ENCODE results near the gene UTP14A. TPM values are rescaled to one million over a fixed set of nuclear protein-coding genes. Genes with fewer than 3 reads are reported as not detected.
A peak's percentile ranks its signal among the peaks of the same experiment; 100 is the strongest.
"Not testable (repeated sequence)": the region's sequence is repeated elsewhere in the genome, so short reads cannot be mapped to it uniquely, and the experiment has no call there.

UTP14A gene
- total RNA-seq (11.4 and 13.1 TPM in 2 replicates), polyA plus RNA-seq (8.7 and 10.5 TPM in 2 replicates)

GRCh38 chrX:129905787-129906580 is at the start of gene UTP14A:
Gene UTP14A (plus strand): TSS chrX:129906164. CDS start chrX:129906211, 47 bp downstream.
- Histone ChIP-seq H3K9me2 (replicated peaks; ENCODE audit: insufficient read depth) (no peaks in the 10 kb centered on the region), H3K27ac (peak within 1 kb of the TSS; percentile 89), H3K9me3 (ENCODE audit: low read depth) (no peaks in the 10 kb centered on the region), H3K79me2 (no peaks in the 10 kb centered on the region), H3K4me2 (peak within 1 kb of the TSS; percentile 76), H3K4me1 (ENCODE audit: insufficient read depth) (no peaks in the 10 kb centered on the region), H2AFZ (peak within 1 kb of the TSS; percentile 85), H4K20me1 (ENCODE audit: insufficient read depth, poor library complexity, severe bottlenecking) (no peaks in the 10 kb centered on the region), H3K4me3 (peak within 1 kb of the TSS; percentile 26), H3K36me3 (replicated peaks; ENCODE audit: insufficient read depth, low read depth) (no peaks in the 10 kb centered on the region), H3K27me3 (no peaks in the 10 kb centered on the region)
- 43% methylated on average over 52 of the region's 53 CpGs for WGBS (ENCODE audit: low lambda C conversion rate, missing lambda C conversion rate)
- TF ChIP-seq EZH2phosphoT487 (IDR thresholded peaks at IDR 0.05; ENCODE audit: low read depth, severe bottlenecking, unreplicated experiment) (no peak), EZH2 (IDR thresholded peaks at IDR 0.05; ENCODE audit: borderline replicate concordance) (no peak), CTCF (IDR thresholded peaks at IDR 0.05; ENCODE audit: poor library complexity) (no peak)
- DNase-seq (ENCODE audit: low spot score), result peak; percentile 89

GRCh38 chrX:129859134-129859533 is 46.8 kb upstream of the UTP14A start:
- not testable (repeated sequence) for H3K9me2 ChIP-seq (replicated peaks; ENCODE audit: insufficient read depth); H2AFZ ChIP-seq; DNase-seq (ENCODE audit: low spot score); H3K27ac ChIP-seq; H3K9me3 ChIP-seq (ENCODE audit: low read depth); H3K4me2 ChIP-seq; H3K4me1 ChIP-seq (ENCODE audit: insufficient read depth); H3K79me2 ChIP-seq; H4K20me1 ChIP-seq (ENCODE audit: insufficient read depth, poor library complexity, severe bottlenecking); H3K4me3 ChIP-seq; H3K36me3 ChIP-seq (replicated peaks; ENCODE audit: insufficient read depth, low read depth); H3K27me3 ChIP-seq
- 73% methylated on average over 6 of the region's 6 CpGs for WGBS (ENCODE audit: low lambda C conversion rate, missing lambda C conversion rate)

- not testable (repeated sequence) for H3K4me2 ChIP-seq; H3K27me3 ChIP-seq; H2AFZ ChIP-seq; H3K4me3 ChIP-seq; H3K9me2 ChIP-seq (replicated peaks; ENCODE audit: insufficient read depth); H3K27ac ChIP-seq; H3K9me3 ChIP-seq (ENCODE audit: low read depth); H3K4me1 ChIP-seq (ENCODE audit: insufficient read depth); H4K20me1 ChIP-seq (ENCODE audit: insufficient read depth, poor library complexity, severe bottlenecking); H3K79me2 ChIP-seq; H3K36me3 ChIP-seq (replicated peaks; ENCODE audit: insufficient read depth, low read depth); DNase-seq (ENCODE audit: low spot score)
- 61% methylated on average over 3 of the region's 3 CpGs for WGBS (ENCODE audit: low lambda C conversion rate, missing lambda C conversion rate)
Observed at GRCh38 chrX:129866321-129866720, 39.6 kb upstream of the UTP14A start.

- WGBS (ENCODE audit: low lambda C conversion rate, missing lambda C conversion rate), result 63% methylated on average over 2 of the region's 2 CpGs
- Histone ChIP-seq H3K4me1 (ENCODE audit: insufficient read depth) (no peaks in the 10 kb centered on the region), H3K27me3 (no peaks in the 10 kb centered on the region), H4K20me1 (ENCODE audit: insufficient read depth, poor library complexity, severe bottlenecking) (no peaks in the 10 kb centered on the region), H3K9me3 (ENCODE audit: low read depth) (no peaks in the 10 kb centered on the region), H3K9me2 (replicated peaks; ENCODE audit: insufficient read depth) (no peaks in the 10 kb centered on the region), H3K27ac (no peak overlapping the region), H2AFZ (no peak overlapping the region), H3K4me3 (no peak overlapping the region), H3K4me2 (no peak overlapping the region), H3K79me2 (no peaks in the 10 kb centered on the region), H3K36me3 (replicated peaks; ENCODE audit: insufficient read depth, low read depth) (no peaks in the 10 kb centered on the region)
- no peak for TF ChIP-seq CTCF (IDR thresholded peaks at IDR 0.05; ENCODE audit: poor library complexity)
- DNase-seq (ENCODE audit: low spot score), result no peak
Observed at GRCh38 chrX:129872524-129872923, 33.4 kb upstream of the UTP14A start.

All from hepatocyte (in vitro differentiated cells).